Limb (tissue), 2 donors: ENCODE results near the gene TNFRSF19.

ENCODE experiments used
- DNase-seq, 2 donors: peaks; one replicate each; pipeline ENCODE4 v3.0.0-alpha.2; 2016; ENCODE audit errors: extremely low spot score in 2 of 2

TNFRSF19 gene

GRCh38 chr13:23605831-23606230 lies 35.6 kb downstream of the TNFRSF19 start:
- no peak for DNase-seq

DNA sequence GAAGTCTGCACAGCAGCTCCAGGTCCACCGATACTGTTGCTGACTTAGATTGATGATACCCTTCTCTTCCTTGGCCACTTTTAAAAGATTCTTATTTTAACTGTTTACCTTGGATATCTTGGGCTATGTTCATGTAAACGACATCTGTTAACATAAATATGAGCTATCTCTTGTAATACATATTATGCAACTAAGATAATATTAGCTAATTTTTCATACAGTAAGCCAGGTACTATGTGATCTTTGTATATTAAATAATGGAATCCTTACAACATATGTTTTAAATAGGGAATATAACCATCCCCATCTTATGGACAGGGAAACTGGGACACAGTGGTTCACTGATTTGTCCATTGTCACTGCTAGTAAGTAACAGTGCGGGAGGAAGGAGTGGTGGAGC lies 37.9 kb downstream of the TNFRSF19 start:
- DNase-seq: no peak

- DNase-seq: peak in 1 of 2 donors; percentile 54
Measured at GRCh38 chr13:23608701-23609413, 38.6 kb downstream of the TNFRSF19 start.

- peak in 1 of 2 donors; percentile 70 for DNase-seq
Measured at GRCh38 chr13:23609414-23609760, 39.2 kb downstream of the TNFRSF19 start.

DNA sequence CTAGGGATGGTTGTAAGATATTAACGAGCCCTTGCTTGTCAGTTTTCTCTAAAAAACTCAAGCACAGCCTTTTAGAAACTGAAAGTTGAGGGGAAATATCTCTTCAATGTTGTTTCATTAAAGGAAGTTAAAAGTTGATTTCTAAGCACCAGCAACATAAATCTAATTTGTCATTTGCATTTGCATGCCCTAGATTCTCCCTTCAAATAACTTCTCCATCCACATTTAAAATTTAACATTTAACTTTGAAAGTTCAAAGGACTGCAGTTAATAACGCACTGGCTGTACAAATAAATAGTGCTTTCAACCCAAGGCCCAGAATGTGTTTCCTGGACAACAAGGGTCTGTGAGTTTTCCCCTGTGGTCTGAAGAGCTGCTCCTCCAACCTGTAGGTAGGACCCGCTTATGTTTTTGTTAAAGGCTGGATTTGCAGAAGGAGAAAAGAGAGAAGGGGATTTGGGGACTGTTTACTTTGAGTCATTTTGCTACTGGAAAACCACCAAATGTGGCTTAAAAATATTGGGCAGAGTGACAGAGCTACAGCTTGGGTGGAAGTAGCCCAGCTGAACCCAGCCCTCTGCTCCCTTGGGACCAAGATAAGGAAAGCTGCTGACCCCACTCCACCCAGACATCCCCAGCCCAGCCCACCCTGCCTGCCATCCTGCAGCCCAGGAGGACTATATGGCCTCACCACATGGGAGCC lies 39.8 kb downstream of the TNFRSF19 start:
- DNase-seq: no peak

DNA sequence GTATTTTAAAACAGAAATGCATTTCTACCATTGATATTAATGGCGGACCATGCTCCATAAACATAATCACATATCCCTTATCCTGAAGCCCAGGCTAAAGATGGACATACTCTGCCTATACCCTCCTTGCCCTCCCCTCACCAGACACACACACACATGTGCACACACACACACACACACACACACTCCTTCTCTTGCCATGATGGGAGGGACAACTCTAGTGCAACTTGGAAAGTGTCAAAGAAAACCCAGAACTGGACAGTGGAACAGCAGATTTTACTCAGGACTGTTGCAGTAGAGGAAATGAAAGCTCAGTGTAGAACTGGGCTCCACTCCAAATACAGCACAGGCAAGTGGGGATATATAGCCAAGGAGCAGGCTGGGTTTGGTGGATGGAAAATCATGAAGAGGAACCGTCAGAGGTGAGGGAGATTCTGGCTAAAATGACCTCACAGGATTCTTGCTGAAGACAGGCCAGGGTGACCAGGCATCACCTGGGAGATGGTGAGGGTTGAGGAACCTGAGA lies 40.8 kb downstream of the TNFRSF19 start:
- DNase-seq: peak in 1 of 2 donors; percentile 51

- no peak for DNase-seq
Measured at GRCh38 chr13:23612182-23612581, 42.0 kb downstream of the TNFRSF19 start.

DNA sequence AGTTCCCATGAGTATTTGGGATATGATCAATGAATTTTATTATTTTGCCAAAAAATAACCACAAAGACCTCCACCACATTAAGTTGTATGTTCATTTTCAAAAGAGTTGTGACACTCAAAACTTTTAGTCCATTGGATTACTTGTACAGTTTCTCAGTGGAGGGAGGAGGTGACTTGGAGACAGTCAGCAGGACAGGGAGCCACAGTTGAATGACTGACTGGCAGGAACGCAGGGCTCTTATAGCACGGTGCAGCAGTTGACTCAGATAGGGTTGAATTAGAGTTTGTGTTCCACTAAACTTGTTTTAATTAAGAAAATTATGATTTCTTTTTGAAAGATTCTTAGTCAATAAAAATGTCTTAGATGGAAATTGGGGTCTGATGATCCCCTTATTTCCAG lies 42.5 kb downstream of the TNFRSF19 start:
- no peak for DNase-seq

GRCh38 chr13:23613596-23613995 lies 43.4 kb downstream of the TNFRSF19 start:
- DNase-seq: no peak

DNA sequence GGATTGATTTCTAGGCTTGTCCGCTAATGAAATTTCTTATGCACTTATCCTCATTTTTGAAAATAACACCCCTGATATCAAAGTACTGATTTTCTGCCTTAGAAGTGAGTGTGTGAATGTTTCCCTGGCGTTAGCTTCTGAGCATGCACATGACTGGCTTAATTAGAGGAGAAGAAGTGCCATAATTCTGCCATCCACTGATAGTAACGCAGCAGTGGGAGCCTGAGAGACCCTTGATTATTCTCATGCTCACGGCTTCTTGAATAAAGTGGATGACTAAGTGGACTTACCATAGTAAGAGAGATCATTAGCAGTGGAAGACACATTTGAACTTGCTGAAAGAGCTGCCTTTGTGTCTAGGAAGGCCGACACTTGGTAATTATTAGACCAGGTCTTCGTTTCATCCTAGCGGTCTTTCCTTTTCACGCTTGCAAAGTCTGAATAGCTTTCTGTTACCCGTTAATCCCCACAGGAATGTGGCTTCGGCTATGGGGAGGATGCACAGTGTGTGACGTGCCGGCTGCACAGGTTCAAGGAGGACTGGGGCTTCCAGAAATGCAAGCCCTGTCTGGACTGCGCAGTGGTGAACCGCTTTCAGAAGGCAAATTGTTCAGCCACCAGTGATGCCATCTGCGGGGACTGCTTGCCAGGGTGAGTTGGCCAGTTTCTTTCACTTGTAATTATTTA lies 45.3 kb downstream of the TNFRSF19 start:
- no peak for DNase-seq

DNA sequence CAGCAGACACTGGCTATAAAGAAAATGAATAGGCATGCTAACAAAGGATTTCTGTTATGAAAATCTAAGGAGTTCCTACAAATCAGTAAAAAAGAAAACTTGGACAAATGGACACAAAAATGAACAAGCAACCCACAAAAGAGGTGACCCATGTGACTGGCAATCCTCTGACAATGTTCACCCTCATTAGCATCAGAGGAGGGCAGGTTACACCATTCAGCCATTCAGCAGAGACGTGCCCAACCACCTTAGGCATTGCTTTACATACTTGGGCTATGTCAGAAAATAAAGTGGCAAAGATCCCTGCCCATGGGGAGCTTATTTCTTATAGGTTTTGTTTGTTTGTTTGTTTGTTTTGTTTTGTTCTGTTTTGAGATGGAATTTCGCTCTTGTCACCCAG lies 46.0 kb downstream of the TNFRSF19 start:
- no peak for DNase-seq

GRCh38 chr13:23617551-23618024 lies 47.4 kb downstream of the TNFRSF19 start:
- no peak for DNase-seq

- DNase-seq: no peak
Measured at GRCh38 chr13:23618341-23618740, 48.1 kb downstream of the TNFRSF19 start.

GRCh38 chr13:23619068-23619855 lies 49.0 kb downstream of the TNFRSF19 start:
- no peak for DNase-seq

GRCh38 chr13:23620211-23620610 lies 50.0 kb downstream of the TNFRSF19 start:
- no peak for DNase-seq

DNA sequence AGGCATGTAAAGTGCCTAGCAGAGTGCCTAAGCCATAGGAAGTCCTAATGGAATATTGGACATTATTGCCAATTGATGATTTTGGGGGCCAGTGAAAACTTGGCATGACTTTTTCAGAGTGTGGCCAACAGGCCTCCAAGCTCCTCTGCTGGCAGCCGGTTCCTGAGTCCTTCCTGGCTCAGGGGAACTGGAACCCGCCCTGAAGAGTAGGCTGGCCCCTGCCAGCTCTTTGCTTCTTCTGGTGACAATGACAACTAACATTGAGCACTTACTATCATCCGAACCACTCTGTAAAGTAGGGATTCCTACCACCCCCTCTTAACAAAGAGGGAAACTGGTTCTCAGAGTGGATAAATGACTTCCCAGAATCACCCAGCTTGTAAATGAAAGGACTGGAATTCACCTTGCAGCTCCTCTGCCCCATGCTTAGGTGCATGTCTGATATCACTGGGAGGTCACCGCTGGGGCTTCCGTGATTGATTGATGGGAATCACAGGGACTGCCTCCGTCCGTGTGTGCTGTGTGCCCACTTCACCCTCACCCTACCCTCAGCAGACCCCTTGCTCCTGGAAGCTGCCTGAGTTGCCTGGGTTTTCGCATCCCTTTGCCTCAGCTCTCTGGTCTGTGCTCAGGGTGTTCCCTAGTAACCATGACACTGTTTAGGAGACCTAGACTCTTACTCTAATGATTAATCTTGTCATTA lies 50.6 kb downstream of the TNFRSF19 start:
- DNase-seq: no peak

- DNase-seq: no peak
Measured at GRCh38 chr13:23621316-23621645, 51.1 kb downstream of the TNFRSF19 start.

DNA sequence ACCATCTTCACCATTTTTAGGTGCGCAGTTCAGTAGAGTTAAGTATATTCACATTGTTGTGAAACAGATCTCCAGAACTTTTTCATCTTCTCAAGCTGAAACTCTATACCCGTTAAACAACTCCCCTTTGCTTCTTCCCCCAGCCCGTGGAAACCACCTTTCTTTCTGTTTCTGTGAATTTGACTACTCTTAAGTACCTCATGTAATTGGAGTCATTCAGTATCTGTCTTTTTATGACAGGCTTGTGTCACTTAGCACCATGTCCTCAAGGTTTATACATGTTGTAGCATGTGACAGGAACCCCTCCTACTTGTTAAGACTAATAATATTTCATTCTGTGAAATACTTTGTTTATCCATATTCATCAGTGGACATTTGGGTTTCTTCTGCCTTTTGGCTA lies 52.8 kb downstream of the TNFRSF19 start:
- no peak for DNase-seq

DNA sequence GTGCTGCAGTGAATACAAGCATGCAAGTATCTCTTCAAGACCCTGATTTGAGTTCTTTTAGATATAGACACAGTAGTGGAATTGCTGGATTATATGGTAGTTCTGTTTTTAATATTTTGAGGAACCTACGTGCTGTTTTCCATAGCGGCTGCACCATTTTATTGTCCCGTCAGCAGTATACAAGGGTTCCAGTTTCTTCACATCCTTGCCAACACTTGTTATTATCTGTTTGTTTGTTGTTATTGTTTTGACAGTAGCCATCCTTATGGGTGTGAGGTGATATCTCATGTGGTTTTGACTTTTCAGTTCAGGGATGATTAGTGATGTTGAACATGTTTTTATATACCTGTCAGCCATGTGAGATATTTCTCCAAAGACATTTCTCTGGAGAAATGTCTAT lies 53.2 kb downstream of the TNFRSF19 start:
- DNase-seq: no peak

DNA sequence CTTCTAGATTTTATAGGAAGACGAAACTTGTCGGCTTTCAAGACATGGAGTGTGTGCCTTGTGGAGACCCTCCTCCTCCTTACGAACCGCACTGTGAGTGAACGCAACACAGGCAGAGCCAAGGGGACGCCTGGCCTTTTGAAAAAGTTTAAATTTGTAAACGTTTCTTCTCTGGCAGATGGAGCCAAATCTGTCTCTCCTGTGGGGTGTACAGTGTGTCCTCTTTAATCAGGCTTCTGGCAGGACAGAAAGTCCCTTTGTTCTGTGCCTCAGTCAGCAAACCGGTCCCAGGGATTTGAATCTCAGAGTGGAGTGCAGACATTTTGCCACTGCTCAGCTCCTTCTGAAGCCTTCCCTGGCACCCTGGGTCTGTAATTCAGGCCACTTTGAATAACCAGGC lies 56.5 kb downstream of the TNFRSF19 start:
- DNase-seq: no peak

DNA sequence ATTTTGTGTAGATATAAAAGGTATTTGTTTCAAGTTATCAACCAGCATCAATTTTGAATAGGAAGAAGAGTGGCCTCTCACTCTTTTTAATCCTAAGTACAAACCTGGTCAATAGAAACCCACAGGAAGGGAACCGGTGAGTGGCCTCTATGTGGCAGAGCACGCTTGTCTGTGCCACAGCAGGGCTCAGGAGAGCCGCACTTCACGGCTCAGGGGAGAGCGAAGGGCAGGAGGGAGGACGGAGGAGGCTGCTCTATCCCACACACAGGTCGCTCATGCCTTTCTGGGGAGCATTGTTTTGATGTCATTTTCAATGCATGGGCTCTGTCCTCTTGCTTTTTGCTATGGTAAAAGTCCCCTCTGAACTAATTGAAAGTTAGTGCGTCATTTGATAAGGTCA lies 57.2 kb downstream of the TNFRSF19 start:
- DNase-seq: no peak
